ENCODE data around the gene METTL23.

Gene METTL23

GRCh38 chr17:76702076-76702475 is 24.6 kb upstream of the METTL23 start:
- DNase-seq (ENCODE audit: low read depth): no peak
- H3K4me3 ChIP-seq (ENCODE audit: low read depth, low read length): no peak overlapping the region
- TF ChIP-seq CTCF (conservative IDR thresholded peaks at IDR 0.05; ENCODE audit: low read depth, low read length): no peak

- H3K4me3 ChIP-seq (ENCODE audit: low read depth, low read length): no peak overlapping the region
- no peak for DNase-seq (ENCODE audit: low read depth)
- TF ChIP-seq CTCF (conservative IDR thresholded peaks at IDR 0.05; ENCODE audit: low read depth, low read length): no peak
These were observed 23.6 kb upstream of the METTL23 start for GRCh38 chr17:76702941-76703637.

GRCh38 chr17:76704805-76705204 is 21.8 kb upstream of the METTL23 start:
- DNase-seq (ENCODE audit: low read depth): no peak
- no peak overlapping the region for H3K4me3 ChIP-seq (ENCODE audit: low read depth, low read length)
- TF ChIP-seq CTCF (conservative IDR thresholded peaks at IDR 0.05; ENCODE audit: low read depth, low read length): peak; percentile 23

- no peak overlapping the region for H3K4me3 ChIP-seq (ENCODE audit: low read depth, low read length)
- no peak for TF ChIP-seq CTCF (conservative IDR thresholded peaks at IDR 0.05; ENCODE audit: low read depth, low read length)
- DNase-seq (ENCODE audit: low read depth): no peak
These were observed 19.8 kb upstream of the METTL23 start for GRCh38 chr17:76706817-76707216.

- peak overlapping the region; percentile 79 for H3K4me3 ChIP-seq (ENCODE audit: low read depth, low read length)
- no peak for DNase-seq (ENCODE audit: low read depth)
- peak; percentile 54 for TF ChIP-seq CTCF (conservative IDR thresholded peaks at IDR 0.05; ENCODE audit: low read depth, low read length)
These were observed 18.4 kb upstream of the METTL23 start for GRCh38 chr17:76707985-76708807.

GRCh38 chr17:76709077-76709950 is 17.3 kb upstream of the METTL23 start:
- peak; percentile 95 for DNase-seq (ENCODE audit: low read depth)
- peak overlapping the region; percentile 79 for H3K4me3 ChIP-seq (ENCODE audit: low read depth, low read length)
- TF ChIP-seq CTCF (conservative IDR thresholded peaks at IDR 0.05; ENCODE audit: low read depth, low read length): no peak

- H3K4me3 ChIP-seq (ENCODE audit: low read depth, low read length): peak overlapping the region; percentile 79
- DNase-seq (ENCODE audit: low read depth): peak; percentile 60
These were observed 16.4 kb upstream of the METTL23 start for GRCh38 chr17:76709951-76710862.

Measured in choroid plexus epithelial cell (primary cell).